Measurements from ENCODE around the gene MRFAP1.

- no peak for TF ChIP-seq CTCF (conservative IDR thresholded peaks at IDR 0.05)
- TF ChIP-seq ZFX (IDR thresholded peaks at IDR 0.05) = no peak
Observed at GRCh38 chr4:6592804-6593563, 47.5 kb upstream of the MRFAP1 start.
